ENCODE results near the gene FYB1. TPM values are rescaled to one million over a fixed set of nuclear protein-coding genes. Genes with fewer than 3 reads are reported as not detected.

The FYB1 gene
- total RNA-seq, 1 experiment from 2014 or later, result 0.42 TPM

DNA sequence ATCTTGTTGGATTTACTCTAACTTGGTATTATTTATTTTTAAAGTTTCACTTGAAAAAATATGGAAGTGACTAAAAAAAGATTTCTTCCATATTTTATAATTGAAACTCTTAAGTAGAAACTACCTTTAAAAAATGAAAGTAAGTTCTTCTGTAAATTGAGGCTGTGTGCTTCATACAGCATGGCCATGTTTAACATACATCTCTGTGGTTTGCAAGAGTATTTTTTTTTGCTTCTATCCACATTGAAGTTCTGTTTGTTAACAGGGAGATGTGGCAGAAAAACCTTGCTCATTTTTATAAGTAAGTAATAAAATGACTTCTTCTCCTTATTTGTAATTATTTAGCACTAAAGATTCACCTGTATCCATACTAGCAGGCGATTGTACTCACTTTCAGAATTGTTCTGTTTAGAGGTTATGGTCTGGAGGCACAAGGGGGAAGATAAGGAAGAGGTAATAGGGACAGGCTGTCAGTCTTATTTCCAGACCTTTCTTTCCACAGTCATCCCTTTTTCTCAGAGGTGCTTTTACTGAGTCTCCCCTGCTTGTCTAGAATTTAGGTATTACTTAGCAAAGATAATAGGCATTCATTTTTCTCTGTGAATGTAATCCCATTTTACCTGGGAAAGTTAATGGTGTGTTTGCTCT, 16.0 kb downstream of the FYB1 start:
- DNase-seq (ENCODE audit: low read depth, low spot score) (no peak), ATAC-seq (no peak)
- Histone ChIP-seq H3K4me1 (ENCODE audit: control insufficient read depth in 1 of 2, insufficient read depth in 2 of 2, low read length in 2 of 2) (peaks cover 3% of the 10 kb centered on the region in 2 experiments; a peak in 3 of 4 replicates), H3K36me3 (ENCODE audit: control insufficient read depth in 1 of 2, insufficient read depth in 2 of 2, low read length in 2 of 2) (no peaks in the 10 kb centered on the region), H3K4me2 (ENCODE audit: low read length) (no peak overlapping the region), H3K27ac (ENCODE audit: low read depth, low read length) (no peak overlapping the region), H3K79me2 (ENCODE audit: insufficient read depth, low read length) (no peaks in the 10 kb centered on the region), H3K9me3 (ENCODE audit: control insufficient read depth in 1 of 2, insufficient read depth in 1 of 2, low read depth in 1 of 2, low read length in 2 of 2) (no peaks in the 10 kb centered on the region), H3K27me3 (ENCODE audit: insufficient read depth, low read length) (no peaks in the 10 kb centered on the region), H3K4me3 (replicated peaks in 1 of 2; ENCODE audit: low read depth in 1 of 2, low read length in 2 of 2) (no peak overlapping the region), H2AFZ (ENCODE audit: low read depth, low read length, poor library complexity, severe bottlenecking) (no peak overlapping the region), H4K20me1 (ENCODE audit: insufficient read depth) (no peaks in the 10 kb centered on the region), H3K9ac (ENCODE audit: low read length) (no peak overlapping the region), H3K9me2 (ENCODE audit: insufficient read depth) (no peaks in the 10 kb centered on the region)
- ChIA-PET RAD21 (ENCODE audit: low non-redundant PET in 1 of 2, low total read pairs in 2 of 2, uncharacterized antibody in 2 of 2, unreplicated experiment in 2 of 2) (no interaction called here), CTCF (no interaction called here), POLR2A (no interaction called here)
- intact Hi-C loops (cut with micrococcal nuclease), result no loop called here
- TF ChIP-seq SIN3A (IDR thresholded peaks at IDR 0.05; ENCODE audit: low read depth), result no peak
- TF ChIP-seq POLR2A (IDR thresholded peaks at IDR 0.05; ENCODE audit: borderline replicate concordance, extremely low read depth, insufficient read depth, insufficient read length), result no peak
- no peak for TF ChIP-seq CEBPB (IDR thresholded peaks at IDR 0.05; ENCODE audit: low read depth)
- TF ChIP-seq JUND (IDR thresholded peaks at IDR 0.05), result no peak
- no peak for TF ChIP-seq POLR2AphosphoS5 (IDR thresholded peaks at IDR 0.05; ENCODE audit: low read depth, low read length)
- no peak for TF ChIP-seq SP1 (IDR thresholded peaks at IDR 0.05; ENCODE audit: low read depth)
- TF ChIP-seq YY1 (IDR thresholded peaks at IDR 0.05; ENCODE audit: extremely low read depth, insufficient replicate concordance, low read depth, low read length), result no peak
- no peak for TF ChIP-seq RAD21 (IDR thresholded peaks at IDR 0.05; ENCODE audit: low read depth)
- TF ChIP-seq CTCF (IDR thresholded peaks at IDR 0.05 in 2 of 3, conservative IDR thresholded peaks at IDR 0.05 in 1 of 3; ENCODE audit: borderline replicate concordance in 1 of 3, insufficient read depth in 1 of 3, low read depth in 2 of 3, low read length in 2 of 3), result no peak
- TF ChIP-seq ZFX (IDR thresholded peaks at IDR 0.05), result no peak
- no peak for TF ChIP-seq EZH2phosphoT487 (IDR thresholded peaks at IDR 0.05; ENCODE audit: borderline replicate concordance)
- TF ChIP-seq ELF1 (IDR thresholded peaks at IDR 0.05; ENCODE audit: borderline replicate concordance, low read depth), result no peak
- no peak for TF ChIP-seq EZH2 (IDR thresholded peaks at IDR 0.05)
- no TSS peak for BruUV-seq (replicated peaks)

Data from HCT116 (cell line).